CD4-positive, alpha-beta T cell treated with Interleukin-15 for 1 hour (primary cell): Measurements from ENCODE around the gene PRKN.
"Not testable (repeated sequence)": the region's sequence is repeated elsewhere in the genome, so short reads cannot be mapped to it uniquely, and the experiment has no call there.

Experiments used
- DNase-seq: peaks from one replicate; pipeline ENCODE4 v3.0.0-alpha.2; 2020

The PRKN gene

GRCh38 chr6:162438980-162439379 is 288.6 kb downstream of the PRKN start:
- no peak for DNase-seq

DNA sequence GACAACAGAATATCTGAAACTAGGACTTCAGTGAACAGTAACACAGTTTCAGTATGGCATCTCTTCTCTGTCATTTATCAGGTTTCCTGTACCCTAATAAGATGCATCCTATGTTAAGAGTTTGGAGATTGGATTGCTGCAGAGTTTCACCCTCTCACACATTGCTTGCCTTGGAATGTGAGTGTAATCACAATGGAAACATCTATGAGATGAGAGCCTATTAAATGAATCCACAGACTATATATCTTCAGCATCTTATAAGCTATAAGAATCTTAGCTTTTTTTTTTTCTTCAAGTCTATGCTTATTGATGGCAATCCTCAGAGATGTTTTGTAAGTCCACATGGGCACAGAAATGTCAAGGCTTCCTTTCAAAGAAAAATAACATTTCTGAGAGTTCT is 292.5 kb downstream of the PRKN start:
- no peak for DNase-seq

DNA sequence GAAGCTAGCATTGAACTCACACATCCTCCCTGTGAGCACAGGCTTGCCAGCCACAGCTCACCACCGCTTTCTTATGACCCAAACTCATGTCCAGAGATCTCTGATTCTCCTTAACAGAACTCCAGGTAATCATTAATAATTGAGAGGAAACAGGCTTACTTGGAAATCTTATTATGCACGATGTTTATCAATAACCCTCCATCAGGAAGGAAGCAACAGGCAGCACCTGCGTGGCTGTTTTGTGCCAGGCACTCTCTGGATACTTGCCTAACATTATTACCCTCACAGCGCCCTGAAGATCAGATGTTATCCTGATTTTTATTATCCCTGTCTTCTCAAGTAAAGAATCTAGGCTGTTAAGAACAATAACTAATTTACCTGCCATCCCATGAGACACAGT is 306.6 kb downstream of the PRKN start:
- no peak for DNase-seq

GRCh38 chr6:162416831-162417537 is 310.6 kb downstream of the PRKN start:
- DNase-seq: no peak

DNA sequence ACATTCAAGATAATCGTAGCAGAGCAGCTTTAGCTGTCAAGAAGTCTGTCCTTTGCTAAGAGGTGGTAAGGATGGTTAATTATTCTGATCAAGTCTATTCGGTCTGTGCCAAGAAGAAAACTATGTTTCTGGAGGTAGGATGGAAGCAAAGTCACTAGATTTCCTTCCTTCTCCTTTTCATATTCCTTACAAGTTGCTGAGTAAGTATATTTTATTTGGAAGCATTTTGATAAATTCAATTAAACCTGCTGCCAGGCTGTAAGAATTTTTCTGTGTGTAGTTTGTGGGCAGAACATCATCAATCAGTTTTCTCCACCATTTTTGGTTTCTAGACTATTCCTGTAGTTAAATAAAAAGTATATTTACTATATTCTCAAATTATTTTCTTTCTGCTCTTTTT is 311.3 kb downstream of the PRKN start:
- DNase-seq: no peak

- no peak for DNase-seq
These were observed 317.6 kb downstream of the PRKN start for GRCh38 chr6:162409741-162410691.

DNA sequence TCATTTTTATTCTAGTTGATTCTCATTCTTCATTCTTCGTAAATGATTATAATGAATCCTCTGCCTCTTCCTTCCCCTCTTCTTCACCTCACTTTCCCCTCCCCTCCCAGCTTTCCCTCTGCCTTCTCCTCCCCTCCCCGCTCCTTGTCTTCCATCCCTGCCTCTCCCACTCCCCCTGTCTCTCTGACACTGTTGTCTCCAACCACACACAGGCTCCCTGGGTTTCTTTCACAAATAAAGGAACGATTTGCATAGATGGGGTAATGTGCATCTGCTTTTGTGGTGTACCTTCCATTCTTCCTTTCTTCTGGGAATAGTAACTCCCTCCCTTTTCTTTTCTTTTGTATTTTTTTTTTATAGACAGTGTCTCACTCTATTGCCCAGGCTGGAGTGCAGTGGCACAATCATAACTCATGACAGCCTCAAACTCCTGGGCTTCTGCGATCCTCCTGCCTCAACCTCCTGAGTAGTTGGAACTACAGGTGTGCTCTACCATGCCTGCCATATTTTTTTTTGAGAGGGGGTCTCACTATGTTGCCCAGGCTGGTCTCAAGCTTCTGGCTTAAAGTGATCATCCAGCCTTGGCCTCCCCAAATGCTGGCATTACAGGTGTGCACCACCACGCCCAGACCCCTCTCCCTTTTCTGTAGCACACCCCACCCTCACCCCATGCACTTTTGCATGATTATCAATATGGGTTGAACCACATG is 318.6 kb downstream of the PRKN start:
- no peak for DNase-seq

DNA sequence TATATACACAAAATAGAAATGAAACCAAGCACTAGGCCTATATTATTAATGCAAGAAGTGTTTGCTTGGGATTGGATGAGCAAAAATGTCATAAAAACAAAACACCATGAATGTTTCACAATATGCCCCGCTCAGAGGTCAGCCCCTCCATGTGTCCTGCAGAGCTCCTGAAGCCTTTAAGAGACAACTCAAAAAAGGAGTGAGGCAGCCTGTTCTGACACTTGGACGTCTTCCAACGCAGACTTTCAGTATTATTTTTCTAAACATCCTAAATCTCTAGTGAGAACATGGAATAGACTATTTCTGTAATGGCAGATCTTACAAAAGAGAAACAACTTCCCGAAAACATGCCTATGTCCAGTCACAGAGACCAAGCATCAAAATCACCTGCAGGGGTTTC is 322.6 kb downstream of the PRKN start:
- DNase-seq: no peak

- no peak for DNase-seq
These were observed 324.5 kb downstream of the PRKN start for GRCh38 chr6:162403031-162403430.

GRCh38 chr6:162395181-162395580 is 332.4 kb downstream of the PRKN start:
- DNase-seq: no peak

- DNase-seq: not testable (repeated sequence)
These were observed 336.4 kb downstream of the PRKN start for GRCh38 chr6:162390961-162391811.

DNA sequence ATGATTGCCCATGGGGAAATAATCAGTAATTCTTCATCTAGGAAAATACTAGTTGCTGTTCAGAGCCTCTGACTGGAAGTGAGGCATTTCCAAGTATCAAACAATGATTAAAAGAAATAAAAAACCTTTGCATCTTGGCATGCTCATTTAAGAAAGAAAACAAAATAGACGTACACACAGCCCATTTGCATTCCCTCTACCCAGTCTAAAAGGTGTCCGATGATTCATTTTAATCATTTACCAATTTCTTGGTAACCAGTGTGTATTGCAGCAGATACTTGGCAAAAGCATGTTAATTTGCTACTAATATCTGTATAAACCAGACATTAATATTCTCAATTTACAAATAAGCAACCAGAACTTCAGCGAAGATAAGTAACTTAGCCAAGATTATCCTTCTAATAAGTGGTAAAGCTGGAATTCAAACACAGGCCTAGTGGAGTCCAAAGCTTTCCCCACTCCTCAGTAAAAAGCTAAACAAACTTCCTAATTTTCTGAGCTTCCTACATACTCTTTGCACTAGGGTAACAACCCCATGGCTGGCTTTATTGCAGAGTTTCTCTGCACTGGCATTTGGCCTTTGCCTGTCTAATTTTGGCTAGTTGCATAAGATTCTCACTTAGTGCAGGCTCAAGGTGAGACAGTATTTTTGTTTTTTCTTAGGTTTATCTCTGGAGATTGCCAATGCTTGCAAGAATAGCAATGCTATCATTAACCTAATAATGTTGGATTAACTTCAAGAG is 338.1 kb downstream of the PRKN start:
- DNase-seq: no peak

DNA sequence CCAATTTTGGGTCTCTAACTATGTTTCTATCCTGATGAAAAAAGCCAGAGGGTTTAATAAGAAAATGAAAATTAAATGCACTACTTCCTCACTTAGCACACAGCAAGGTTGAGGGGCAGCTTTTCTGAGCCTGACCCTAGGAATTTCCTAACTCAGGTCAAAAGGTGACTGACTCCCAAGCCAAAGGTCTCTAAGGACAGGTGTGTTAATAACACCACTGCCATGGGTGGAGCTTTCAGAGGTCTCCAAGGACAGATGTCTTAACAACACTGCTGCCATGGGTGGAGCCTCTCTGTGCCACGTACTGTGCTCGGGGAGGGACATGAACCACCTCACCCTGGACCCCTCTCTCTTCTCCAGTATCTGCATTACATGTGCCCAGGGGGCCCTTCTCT is 339.2 kb downstream of the PRKN start:
- no peak for DNase-seq

DNA sequence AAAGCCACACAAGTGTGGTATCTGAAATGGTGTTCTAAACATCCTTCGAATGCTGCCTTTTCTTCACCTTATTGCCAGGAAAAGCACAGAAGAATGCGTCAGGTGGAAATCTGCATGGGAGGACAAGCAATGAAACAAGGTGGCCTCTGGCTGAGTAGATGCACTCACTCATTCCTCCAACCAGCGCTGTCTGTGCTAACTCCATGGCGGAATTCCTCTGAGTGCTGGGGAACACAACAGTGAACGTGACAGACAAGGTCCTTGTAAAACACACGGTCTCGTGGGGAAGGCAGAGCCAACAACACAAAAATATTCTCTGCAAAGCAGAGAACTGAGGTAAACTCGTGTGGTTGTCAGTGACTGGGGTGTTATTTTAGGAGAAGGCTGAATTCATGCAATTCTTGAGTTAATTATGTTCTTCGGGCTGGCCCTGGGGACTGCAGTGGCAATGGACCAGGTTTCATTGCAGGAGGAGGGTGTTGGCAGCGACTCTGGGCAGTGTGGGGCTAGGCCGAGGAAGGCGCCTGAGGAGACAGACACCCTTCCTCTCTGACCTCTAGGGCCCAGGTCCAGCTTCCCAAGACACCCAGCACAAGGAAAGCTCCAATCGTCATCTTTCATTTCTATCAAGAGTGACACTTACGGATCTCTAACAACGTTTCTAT is 339.7 kb downstream of the PRKN start:
- no peak for DNase-seq

- DNase-seq: no peak
These were observed 341.6 kb downstream of the PRKN start for GRCh38 chr6:162385980-162386379.

DNA sequence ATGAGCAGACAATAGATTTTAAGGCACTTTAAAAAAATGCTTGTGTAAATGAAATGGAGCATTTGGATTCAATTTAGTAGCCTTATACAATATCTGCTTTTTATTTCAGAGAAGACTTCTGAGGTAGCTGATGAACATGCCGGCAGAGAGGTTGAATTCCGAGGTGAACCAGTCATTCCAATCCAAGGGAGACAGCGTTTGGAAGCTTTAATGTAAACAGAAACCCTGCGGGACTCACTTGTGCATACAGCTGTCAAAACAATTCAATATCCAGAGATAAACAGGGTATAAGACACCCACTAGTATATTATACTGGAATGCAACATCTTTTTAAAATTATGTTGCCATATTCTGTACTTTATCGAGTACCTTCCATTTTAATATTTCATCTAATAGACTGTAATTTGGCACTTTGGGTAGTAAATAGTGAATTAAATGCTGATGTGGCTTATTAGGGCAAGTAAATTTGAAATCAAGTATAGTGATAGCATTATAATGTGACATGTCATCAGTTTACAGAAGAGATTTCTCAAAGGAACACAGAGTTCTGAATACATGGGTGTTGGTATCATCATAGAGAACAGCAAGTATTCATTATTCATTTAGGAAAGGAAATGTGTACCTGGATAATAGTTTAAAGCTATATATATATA is 347.7 kb downstream of the PRKN start:
- DNase-seq: no peak

GRCh38 chr6:162377735-162378134 is 349.8 kb downstream of the PRKN start:
- no peak for DNase-seq

GRCh38 chr6:162373868-162374267 is 353.7 kb downstream of the PRKN start:
- no peak for DNase-seq

DNA sequence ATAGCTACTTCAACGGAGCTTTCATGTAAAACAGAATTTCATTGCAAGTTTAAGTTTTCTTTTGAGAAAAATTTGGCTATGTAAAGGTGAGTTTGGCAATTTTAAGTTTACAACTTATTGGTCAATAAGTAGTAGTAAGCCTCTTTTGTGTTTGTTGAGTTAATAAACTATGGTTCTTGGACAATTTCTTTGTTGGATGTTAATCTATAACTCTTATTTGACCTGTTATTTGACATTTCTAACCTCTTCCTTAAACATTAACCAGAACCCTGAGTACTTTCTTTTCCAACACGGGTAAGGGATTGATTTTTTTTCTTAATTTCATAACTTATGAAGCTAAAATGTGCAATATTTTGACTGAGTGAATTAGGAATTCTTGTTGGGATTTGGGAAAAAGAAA is 354.4 kb downstream of the PRKN start:
- DNase-seq: no peak

DNA sequence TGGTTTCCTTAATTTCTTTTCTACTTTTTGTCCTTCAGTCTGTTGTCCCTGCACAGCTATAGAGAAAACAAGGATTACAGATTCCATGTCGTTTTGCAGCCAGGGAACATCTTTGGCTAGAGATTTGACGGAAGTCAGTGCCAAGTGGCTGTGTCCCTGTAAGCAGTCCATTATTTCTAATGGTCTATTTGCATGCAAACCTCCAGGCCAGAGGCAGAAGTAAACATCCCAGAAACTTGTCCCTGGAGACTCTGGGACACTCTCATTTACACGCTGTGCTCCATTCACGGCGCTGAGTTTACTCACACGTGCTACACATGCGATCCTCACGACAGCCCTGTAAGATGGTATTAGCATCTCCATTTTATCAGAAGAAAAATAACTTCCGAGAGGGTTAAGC is 355.5 kb downstream of the PRKN start:
- DNase-seq: no peak

DNA sequence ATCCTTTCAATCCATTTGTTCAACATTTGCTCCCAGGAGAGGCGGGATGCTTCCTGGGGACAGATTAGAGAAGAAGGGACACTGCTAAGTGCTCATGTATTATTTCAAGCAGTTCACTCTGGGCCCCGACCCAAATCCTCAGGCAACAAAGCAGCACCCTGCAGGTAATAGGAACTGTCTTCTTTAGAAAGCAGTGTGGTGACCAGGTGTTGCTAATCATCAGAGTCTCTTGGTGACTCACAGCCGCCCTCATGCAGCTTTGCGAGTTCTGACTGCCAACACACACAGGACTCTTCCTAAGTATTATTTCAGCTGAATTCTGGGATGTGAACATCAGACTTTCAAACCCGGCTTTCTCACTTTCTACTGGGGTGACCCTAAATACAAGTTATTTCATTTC is 356.4 kb downstream of the PRKN start:
- DNase-seq: no peak
